Suprapubic skin (tissue), 4 donors: ENCODE measurements around the gene SERPINB6. TPM values are rescaled to one million over a fixed set of nuclear protein-coding genes. Genes with fewer than 3 reads are reported as not detected.
"Not testable (repeated sequence)": the region's sequence is repeated elsewhere in the genome, so short reads cannot be mapped to it uniquely, and the experiment has no call there.

Experiments
- DNase-seq, 2 donors: peaks; one replicate each; pipeline ENCODE4 v3.0.0-alpha.2; 2019; ENCODE audit warnings: low spot score in 2 of 2
- H3K27ac ChIP-seq: fragments of 200-600 bp; sonication (generic); one replicate; pipeline ENCODE4 v1.5.1; 2019
- H3K27me3 ChIP-seq: fragments of 200-600 bp; sonication (generic); one replicate; pipeline ENCODE4 v1.5.1; 2019
- H3K36me3 ChIP-seq: fragments of 200-600 bp; sonication (generic); one replicate; pipeline ENCODE4 v1.5.1; 2019
- H3K4me1 ChIP-seq: fragments of 200-600 bp; sonication (generic); one replicate; pipeline ENCODE4 v1.5.1; 2019
- H3K4me3 ChIP-seq: fragments of 200-600 bp; sonication (generic); one replicate; pipeline ENCODE4 v1.5.1; 2019; ENCODE audit warnings: mild to moderate bottlenecking
- H3K9me3 ChIP-seq: fragments of 200-600 bp; sonication (generic); one replicate; pipeline ENCODE4 v1.5.1; 2019
- EP300 ChIP-seq: sonication (generic); formaldehyde crosslinking; IDR thresholded peaks from one replicate; pipeline ENCODE4 v1.6.1; 2017; ENCODE audit warnings: antibody characterized with exemption
- POLR2A ChIP-seq, 2 donors: fragments of 450-650 bp; IDR thresholded peaks; one replicate each; pipeline ENCODE4 v1.6.1; 2017; ENCODE audit warnings: antibody characterized with exemption in 2 of 2, mild to moderate bottlenecking in 2 of 2, moderate library complexity in 2 of 2
- POLR2AphosphoS5 ChIP-seq, 3 donors: sonication (generic); formaldehyde crosslinking; IDR thresholded peaks; one replicate each; pipeline ENCODE4 v1.6.1; 2017; ENCODE audit warnings: antibody characterized with exemption in 3 of 3
- whole genome bisulfite sequencing: methylation state at CpG from one replicate; pipeline ENCODE4 v1.1.5; 2018; 5-methylcytosine and 5-hydroxymethylcytosine counted together
- total RNA-seq, 4 donors: library from RNA; depleted of rRNA; stranded (reverse); fragments of >200 nt; gene quantifications; one replicate each; pipeline ENCODE4 v1.1.0, GENCODE V29; 2016
- TF ChIP-seq, protein P1 (sequence below), 2 donors: fragments of 200-600 bp in 1 of 2; fragments of 450-650 bp in 1 of 2; sonication (generic) in 1 of 2; IDR thresholded peaks; one replicate each; pipeline ENCODE4 v1.5.1; 2016 to 2019; ENCODE audit warnings: antibody characterized with exemption in 2 of 2, mild to moderate bottlenecking in 1 of 2, moderate library complexity in 1 of 2

SERPINB6 gene
- total RNA-seq, 4 donors from 2014 or later: 26.8 to 53.4 (median 36.8) TPM

DNA sequence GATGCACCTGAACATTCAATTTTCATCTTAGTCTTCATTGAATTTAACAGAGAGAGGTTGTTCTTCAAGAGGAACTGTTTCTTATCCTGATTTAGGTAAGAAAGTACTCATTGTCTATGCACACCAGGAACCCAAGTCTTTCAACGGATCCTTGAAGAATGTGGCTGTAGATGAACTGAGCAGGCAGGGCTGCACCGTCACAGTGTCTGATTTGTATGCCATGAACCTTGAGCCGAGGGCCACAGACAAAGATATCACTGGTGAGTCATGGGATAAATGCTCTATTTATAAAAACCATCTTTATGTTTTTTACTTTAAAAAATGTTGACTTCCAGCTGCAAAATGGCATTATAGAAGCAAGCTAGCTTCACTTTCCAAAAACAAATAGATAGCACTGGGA, 38.6 kb upstream of the SERPINB6 start:
- no peaks in the 10 kb centered on the region for H3K27me3 ChIP-seq
- WGBS: 94% methylated on average over 3 of the region's 3 CpGs
- peaks cover 79% of the 10 kb centered on the region for H3K36me3 ChIP-seq
- no peak for TF ChIP-seq POLR2AphosphoS5 (IDR thresholded peaks at IDR 0.05)
- no peak for TF ChIP-seq POLR2A (IDR thresholded peaks at IDR 0.05)
- TF ChIP-seq EP300: no peak
- TF ChIP-seq, protein P1, sequence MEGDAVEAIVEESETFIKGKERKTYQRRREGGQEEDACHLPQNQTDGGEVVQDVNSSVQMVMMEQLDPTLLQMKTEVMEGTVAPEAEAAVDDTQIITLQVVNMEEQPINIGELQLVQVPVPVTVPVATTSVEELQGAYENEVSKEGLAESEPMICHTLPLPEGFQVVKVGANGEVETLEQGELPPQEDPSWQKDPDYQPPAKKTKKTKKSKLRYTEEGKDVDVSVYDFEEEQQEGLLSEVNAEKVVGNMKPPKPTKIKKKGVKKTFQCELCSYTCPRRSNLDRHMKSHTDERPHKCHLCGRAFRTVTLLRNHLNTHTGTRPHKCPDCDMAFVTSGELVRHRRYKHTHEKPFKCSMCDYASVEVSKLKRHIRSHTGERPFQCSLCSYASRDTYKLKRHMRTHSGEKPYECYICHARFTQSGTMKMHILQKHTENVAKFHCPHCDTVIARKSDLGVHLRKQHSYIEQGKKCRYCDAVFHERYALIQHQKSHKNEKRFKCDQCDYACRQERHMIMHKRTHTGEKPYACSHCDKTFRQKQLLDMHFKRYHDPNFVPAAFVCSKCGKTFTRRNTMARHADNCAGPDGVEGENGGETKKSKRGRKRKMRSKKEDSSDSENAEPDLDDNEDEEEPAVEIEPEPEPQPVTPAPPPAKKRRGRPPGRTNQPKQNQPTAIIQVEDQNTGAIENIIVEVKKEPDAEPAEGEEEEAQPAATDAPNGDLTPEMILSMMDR (IDR thresholded peaks at IDR 0.05): no peak
- no peak overlapping the region for H3K27ac ChIP-seq
- no peak overlapping the region for H3K4me3 ChIP-seq
- H3K4me1 ChIP-seq: peaks cover 4% of the 10 kb centered on the region
- peak in 1 of 2 donors; percentile 20 for DNase-seq
- H3K9me3 ChIP-seq: no peaks in the 10 kb centered on the region

DNA sequence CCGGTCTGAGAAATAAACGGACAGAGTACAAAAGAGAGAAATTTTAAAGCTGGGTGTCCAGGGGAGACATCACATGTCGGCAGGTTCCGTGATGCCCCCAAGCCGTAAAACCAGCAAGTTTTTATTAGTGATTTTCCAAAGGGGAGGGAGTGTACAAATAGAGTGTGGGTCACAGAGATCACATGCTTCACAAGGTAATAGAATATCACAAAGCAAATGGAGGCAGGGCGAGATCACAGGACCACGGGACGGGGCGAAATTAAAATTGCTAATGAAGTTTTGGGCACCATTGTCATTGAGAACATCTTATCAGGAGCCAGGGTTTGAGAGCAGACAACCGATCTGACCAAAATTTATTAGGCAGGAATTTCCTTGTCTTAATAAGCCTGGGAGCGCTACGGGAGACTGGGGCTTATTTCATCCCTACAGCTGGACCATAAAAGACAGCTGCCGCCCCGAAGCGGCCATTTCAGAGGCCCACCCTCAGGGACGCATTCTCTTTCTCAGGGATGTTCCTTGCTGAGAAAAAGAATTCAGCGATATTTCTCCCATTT, 37.4 kb upstream of the SERPINB6 start:
- not testable (repeated sequence) for H3K4me3 ChIP-seq, H3K9me3 ChIP-seq, H3K27ac ChIP-seq, H3K27me3 ChIP-seq, H3K4me1 ChIP-seq
- H3K36me3 ChIP-seq: peaks cover 78% of the 10 kb centered on the region
- WGBS: 94% methylated on average over 17 of the region's 17 CpGs
- peak; percentile 21 to 32 for DNase-seq

DNA sequence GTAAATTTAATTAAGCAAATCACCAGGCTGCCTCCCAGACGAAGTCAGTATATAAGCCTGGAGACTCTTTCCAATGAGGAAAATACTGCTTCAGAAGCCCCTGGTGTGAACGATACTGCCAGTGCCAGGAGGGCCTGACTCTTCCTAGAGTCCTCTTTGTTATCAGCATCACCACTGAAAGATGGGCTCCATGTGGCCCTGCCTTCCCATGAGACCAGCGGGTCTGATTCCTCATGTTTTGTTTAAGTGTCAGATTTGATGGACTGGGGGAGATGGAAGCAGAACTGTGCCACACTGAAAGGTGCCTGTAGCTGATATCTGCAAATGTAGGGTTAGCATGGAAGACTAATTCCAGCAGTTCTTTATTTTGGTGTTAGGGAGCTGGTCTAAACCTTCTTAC, 36.2 kb upstream of the SERPINB6 start:
- Histone ChIP-seq H3K27ac (no peak overlapping the region), H3K27me3 (no peaks in the 10 kb centered on the region), H3K9me3 (no peaks in the 10 kb centered on the region), H3K36me3 (peaks cover 74% of the 10 kb centered on the region), H3K4me1 (peaks cover under 1% of the 10 kb centered on the region), H3K4me3 (no peak overlapping the region)
- peak; percentile 5 to 11 for DNase-seq
- 93% methylated on average over 3 of the region's 3 CpGs for WGBS
- TF ChIP-seq EP300 (no peak), POLR2AphosphoS5 (IDR thresholded peaks at IDR 0.05) (no peak), POLR2A (IDR thresholded peaks at IDR 0.05) (no peak)
- TF ChIP-seq, protein P1 (IDR thresholded peaks at IDR 0.05): no peak

DNA sequence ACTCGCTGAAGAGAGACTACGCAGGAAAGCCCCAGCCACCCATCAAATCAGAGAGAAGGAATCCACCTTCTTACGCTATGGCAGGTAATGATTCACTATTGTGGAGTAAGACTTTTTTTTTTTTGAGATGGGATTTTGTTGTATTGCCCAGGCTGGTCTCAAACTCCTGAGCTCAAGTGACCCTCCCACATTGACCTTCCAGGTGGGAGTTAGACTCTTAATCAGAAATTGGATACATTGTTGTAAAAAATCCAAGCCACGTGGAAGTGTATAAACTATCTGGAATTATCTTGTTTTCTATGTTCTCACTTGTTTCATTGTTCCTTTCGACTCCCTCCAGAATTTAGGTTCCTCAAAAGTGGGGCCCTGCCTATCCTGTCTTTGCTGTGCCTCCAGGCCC, 35.1 kb upstream of the SERPINB6 start:
- DNase-seq: peak in 1 of 2 donors; percentile 13
- Histone ChIP-seq H3K36me3 (peaks cover 65% of the 10 kb centered on the region), H3K4me3 (no peak overlapping the region), H3K27ac (no peak overlapping the region), H3K4me1 (peaks cover 12% of the 10 kb centered on the region), H3K9me3 (no peaks in the 10 kb centered on the region), H3K27me3 (no peaks in the 10 kb centered on the region)
- 88% methylated on average over 5 of the region's 5 CpGs for WGBS
- TF ChIP-seq POLR2A (IDR thresholded peaks at IDR 0.05) (no peak), POLR2AphosphoS5 (IDR thresholded peaks at IDR 0.05) (no peak), EP300 (no peak)
- TF ChIP-seq, protein P1 (IDR thresholded peaks at IDR 0.05): no peak

DNA sequence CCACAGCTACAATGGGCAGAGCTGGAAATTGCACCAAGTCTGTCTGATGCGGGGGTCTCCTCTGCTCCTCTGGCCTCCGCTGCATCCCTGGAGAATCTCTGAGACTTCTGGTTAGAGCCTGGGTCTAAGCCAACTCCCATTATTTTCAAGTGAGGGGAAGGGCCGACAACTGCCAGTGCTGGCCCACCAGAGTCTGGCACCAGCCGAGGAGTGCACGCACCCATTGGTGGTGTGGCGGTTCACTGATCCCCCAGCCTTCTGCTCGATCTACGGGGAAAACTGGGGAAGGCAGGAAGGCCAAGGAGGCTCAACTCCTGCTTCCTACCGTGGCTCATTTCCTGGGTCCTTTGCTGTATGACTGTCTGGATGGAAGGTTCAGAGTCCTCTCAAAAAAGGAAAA, 34.5 kb upstream of the SERPINB6 start:
- peaks cover 18% of the 10 kb centered on the region for H3K4me1 ChIP-seq
- TF ChIP-seq, protein P1 (IDR thresholded peaks at IDR 0.05): no peak
- no peak for TF ChIP-seq EP300
- no peak for TF ChIP-seq POLR2AphosphoS5 (IDR thresholded peaks at IDR 0.05)
- no peak for TF ChIP-seq POLR2A (IDR thresholded peaks at IDR 0.05)
- H3K4me3 ChIP-seq: no peak overlapping the region
- no peaks in the 10 kb centered on the region for H3K9me3 ChIP-seq
- peaks cover 59% of the 10 kb centered on the region for H3K36me3 ChIP-seq
- WGBS: 97% methylated on average over 5 of the region's 9 CpGs
- H3K27ac ChIP-seq: no peak overlapping the region
- H3K27me3 ChIP-seq: no peaks in the 10 kb centered on the region
- DNase-seq: peak; percentile 43 to 49

DNA sequence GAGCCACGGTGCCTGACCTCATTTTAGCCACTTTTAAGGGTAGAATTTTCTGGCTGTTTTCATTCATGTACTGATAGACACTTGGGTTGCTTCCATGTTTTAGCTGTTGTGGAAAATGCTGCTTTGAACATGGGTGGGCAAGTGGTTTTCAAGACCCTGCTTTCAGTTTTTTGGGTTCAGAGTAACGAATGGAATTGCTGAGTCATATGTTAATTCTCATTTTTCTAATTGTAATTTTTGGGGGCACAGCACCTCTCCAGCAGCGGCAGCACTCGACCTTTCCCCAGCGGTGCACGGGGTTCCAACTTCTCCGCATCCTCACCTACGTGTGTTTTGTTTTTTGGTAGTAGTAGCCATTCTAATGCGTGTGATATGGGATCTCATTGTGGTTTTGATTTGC, 33.7 kb upstream of the SERPINB6 start:
- no peak overlapping the region for H3K27ac ChIP-seq
- H3K4me1 ChIP-seq: peaks cover 26% of the 10 kb centered on the region
- no peaks in the 10 kb centered on the region for H3K9me3 ChIP-seq
- no peaks in the 10 kb centered on the region for H3K27me3 ChIP-seq
- whole genome bisulfite sequencing: 94% methylated on average over 9 of the region's 9 CpGs
- H3K36me3 ChIP-seq: peaks cover 51% of the 10 kb centered on the region
- TF ChIP-seq EP300: no peak
- TF ChIP-seq, protein P1 (IDR thresholded peaks at IDR 0.05): no peak
- TF ChIP-seq POLR2A (IDR thresholded peaks at IDR 0.05): no peak
- no peak for TF ChIP-seq POLR2AphosphoS5 (IDR thresholded peaks at IDR 0.05)
- H3K4me3 ChIP-seq: no peak overlapping the region
- peak; percentile 12 to 17 for DNase-seq

DNA sequence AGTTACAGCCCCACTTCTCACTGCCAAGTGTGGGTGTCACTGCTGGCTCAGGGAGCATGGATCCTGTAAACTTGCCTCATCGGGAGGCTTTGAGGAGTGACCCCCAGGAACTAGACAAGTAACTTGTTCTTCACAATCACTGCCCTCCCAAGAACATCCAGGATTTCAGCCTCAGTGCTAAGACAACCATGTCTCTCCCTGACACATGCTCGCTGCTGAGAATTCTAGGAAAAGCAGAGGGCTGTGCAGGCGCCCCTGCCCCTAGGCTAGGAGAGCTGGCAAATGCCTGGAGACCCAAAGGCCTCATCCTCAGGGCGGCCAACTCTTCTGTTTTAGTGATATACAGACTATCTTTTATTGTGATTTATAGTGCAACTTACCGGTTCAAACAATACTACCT, 31.9 kb upstream of the SERPINB6 start:
- not testable (repeated sequence) for H3K4me3 ChIP-seq, H3K9me3 ChIP-seq, H3K27ac ChIP-seq, H3K27me3 ChIP-seq
- peaks cover 36% of the 10 kb centered on the region for H3K36me3 ChIP-seq
- peaks cover 39% of the 10 kb centered on the region for H3K4me1 ChIP-seq
- 54% methylated on average over 3 of the region's 5 CpGs for WGBS
- DNase-seq: peak; percentile 4 to 15
